ENCODE results near the gene ZNF488. TPM values are rescaled to one million over a fixed set of nuclear protein-coding genes. Genes with fewer than 3 reads are reported as not detected.

ZNF488 gene
- total RNA-seq, 6 experiments from 2014 or later: 0.05 to 0.07 (median 0.07) TPM; not detected in 3

DNA sequence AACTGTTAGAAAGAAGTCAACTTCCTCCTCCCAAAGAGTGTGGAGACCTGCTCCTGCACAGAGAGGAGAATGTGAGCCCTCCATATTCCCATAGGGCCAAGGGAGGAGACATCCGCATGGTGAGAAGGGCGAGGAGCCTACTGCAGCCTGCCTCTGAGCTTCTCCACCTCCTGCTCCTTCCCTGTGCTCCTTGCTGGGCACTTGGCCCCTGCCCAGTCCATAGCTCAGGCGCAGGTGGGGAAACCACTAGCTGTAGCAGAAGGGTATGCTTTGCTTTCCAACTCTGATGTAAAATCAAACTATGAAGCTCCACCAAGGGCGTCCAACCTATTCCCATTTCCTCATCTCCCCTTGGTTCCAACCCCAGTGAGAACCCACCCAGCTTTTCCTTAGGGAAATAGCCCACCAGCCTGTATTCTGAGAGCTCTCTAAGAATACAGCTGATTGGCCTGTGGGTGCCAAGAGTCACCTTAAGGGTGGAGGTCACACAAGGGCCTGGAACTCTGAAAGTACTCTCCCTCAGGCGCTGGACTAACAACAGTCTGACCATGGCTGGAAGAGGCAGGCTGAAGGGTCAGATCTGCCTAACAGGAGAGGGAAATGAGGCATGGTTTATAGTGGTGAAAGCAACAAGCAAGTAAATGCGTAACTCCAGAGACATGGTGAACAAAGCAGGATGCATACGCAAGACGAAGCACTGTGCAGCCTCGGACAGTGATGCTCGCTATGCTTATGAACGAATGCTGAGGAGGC, 13.9 kb downstream of the ZNF488 start:
- H3K4me3 Mint-ChIP-seq: no peak overlapping the region
- peaks cover 53% of the 10 kb centered on the region for H3K27me3 Mint-ChIP-seq (ENCODE audit: insufficient read depth)
- H3K27ac Mint-ChIP-seq: no peak overlapping the region

DNA sequence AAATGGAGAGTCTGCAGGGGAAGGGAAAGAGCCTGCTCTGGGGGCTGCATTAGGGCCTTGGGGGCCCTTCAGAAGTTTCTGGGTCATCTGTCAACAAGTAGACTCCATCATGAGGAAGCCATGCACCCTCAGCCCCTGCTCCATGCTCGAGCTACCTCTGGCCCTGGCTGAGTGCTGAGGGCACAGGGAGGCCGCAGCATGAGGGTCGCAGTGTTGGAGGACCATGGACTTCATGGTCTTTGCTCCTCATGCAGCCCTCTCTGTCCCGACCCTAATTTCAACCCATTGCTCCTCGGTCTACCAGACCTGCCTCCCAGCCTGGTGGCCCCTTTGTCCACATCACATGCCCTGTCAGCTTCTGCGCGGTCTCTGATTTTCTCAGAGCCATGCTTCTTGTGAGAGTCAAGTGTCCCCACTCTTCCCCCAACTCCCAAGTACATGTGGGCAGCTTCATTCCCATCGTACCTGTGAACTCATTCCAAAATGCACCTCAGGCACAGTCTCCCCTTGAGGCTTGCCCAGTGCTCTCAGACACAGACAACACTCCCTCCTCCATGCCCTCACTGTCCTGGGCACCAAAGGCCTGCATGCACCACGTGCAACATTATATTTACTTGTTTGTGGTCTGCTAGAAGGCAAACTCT, 14.7 kb downstream of the ZNF488 start:
- Mint-ChIP-seq H3K4me1 (ENCODE audit: low read depth) (no peaks in the 10 kb centered on the region), H3K9me3 (no peaks in the 10 kb centered on the region), H3K27me3 (ENCODE audit: insufficient read depth) (peaks cover 56% of the 10 kb centered on the region), H3K36me3 (ENCODE audit: low read depth) (no peaks in the 10 kb centered on the region), H3K27ac (no peak overlapping the region), H3K4me3 (no peak overlapping the region)
- TF ChIP-seq, protein P1, sequence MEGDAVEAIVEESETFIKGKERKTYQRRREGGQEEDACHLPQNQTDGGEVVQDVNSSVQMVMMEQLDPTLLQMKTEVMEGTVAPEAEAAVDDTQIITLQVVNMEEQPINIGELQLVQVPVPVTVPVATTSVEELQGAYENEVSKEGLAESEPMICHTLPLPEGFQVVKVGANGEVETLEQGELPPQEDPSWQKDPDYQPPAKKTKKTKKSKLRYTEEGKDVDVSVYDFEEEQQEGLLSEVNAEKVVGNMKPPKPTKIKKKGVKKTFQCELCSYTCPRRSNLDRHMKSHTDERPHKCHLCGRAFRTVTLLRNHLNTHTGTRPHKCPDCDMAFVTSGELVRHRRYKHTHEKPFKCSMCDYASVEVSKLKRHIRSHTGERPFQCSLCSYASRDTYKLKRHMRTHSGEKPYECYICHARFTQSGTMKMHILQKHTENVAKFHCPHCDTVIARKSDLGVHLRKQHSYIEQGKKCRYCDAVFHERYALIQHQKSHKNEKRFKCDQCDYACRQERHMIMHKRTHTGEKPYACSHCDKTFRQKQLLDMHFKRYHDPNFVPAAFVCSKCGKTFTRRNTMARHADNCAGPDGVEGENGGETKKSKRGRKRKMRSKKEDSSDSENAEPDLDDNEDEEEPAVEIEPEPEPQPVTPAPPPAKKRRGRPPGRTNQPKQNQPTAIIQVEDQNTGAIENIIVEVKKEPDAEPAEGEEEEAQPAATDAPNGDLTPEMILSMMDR (IDR thresholded peaks at IDR 0.05): no peak
- no peak for DNase-seq

More for the DNA sequence above, 13.9 kb downstream of the ZNF488 start:
- no peaks in the 10 kb centered on the region for H3K36me3 Mint-ChIP-seq (ENCODE audit: low read depth)
- TF ChIP-seq, protein P1 (IDR thresholded peaks at IDR 0.05): no peak
- no peaks in the 10 kb centered on the region for H3K4me1 Mint-ChIP-seq (ENCODE audit: low read depth)
- no peak for DNase-seq
- H3K9me3 Mint-ChIP-seq: no peaks in the 10 kb centered on the region

DNA sequence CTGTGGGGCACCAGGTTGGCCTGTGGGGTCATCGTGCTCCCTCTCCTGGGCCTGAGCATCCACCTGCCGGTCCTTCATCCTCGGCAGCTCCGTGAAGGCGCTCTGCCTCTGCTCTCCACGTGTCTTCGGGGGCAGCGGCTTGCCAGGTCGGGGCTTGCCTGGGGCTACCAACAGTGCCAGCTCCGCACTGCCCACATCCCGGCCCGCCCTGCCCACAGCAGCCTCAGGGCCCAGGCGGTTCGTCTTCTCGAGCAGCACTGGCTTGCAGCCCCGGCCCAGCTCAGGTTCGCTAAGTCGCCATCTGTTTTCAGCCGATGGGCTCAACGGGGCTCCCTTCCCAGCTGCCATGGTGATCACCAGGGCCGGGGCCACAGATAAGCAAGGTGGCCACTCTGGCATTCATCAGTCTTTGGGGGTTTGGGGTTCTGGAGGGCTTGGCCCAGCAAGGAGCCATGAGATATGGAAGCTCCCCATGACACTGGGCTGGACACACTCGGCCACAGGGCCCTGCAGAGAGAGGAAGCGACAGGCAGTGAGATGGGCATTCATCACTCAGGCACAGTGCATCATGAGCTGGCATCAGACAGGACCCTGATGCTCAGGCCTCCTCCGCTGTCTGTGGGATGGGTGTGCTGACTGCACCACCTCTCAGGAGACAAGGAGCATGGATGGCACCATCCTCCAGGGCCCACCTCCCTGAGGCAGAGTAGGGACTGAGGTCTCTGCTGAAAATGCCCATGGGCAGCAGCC, 15.5 kb downstream of the ZNF488 start:
- no peaks in the 10 kb centered on the region for H3K4me1 Mint-ChIP-seq (ENCODE audit: low read depth)
- TF ChIP-seq, protein P1 (IDR thresholded peaks at IDR 0.05): no peak
- H3K36me3 Mint-ChIP-seq (ENCODE audit: low read depth): no peaks in the 10 kb centered on the region
- peaks cover 53% of the 10 kb centered on the region for H3K27me3 Mint-ChIP-seq (ENCODE audit: insufficient read depth)
- no peak overlapping the region for H3K4me3 Mint-ChIP-seq
- DNase-seq: no peak
- no peaks in the 10 kb centered on the region for H3K9me3 Mint-ChIP-seq
- no peak overlapping the region for H3K27ac Mint-ChIP-seq

DNA sequence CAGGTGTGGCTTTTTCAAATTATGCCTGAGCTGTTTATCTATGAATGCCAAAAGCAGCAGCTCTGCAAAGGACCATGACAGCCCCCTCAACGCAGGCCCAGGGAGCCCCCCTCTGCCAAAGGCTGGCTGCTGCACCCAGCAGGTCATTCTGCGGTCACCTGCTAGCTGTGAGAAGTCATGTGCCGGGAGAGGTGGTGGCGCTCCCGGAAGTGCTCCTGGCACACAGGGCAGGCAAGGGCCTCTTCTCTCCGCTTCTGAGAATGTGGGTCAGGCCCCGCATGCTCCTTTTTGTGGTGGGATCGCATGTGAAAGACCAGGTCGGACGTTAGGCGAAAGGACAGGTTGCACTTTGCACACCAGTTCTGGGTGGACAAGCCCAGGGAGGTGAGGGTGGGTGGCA, 16.4 kb downstream of the ZNF488 start:
- peaks cover 45% of the 10 kb centered on the region for H3K27me3 Mint-ChIP-seq (ENCODE audit: insufficient read depth)
- no peak overlapping the region for H3K27ac Mint-ChIP-seq
- no peak for DNase-seq
- H3K4me3 Mint-ChIP-seq: no peak overlapping the region
- no peaks in the 10 kb centered on the region for H3K9me3 Mint-ChIP-seq
- TF ChIP-seq, protein P1 (IDR thresholded peaks at IDR 0.05): no peak
- H3K36me3 Mint-ChIP-seq (ENCODE audit: low read depth): no peaks in the 10 kb centered on the region
- no peaks in the 10 kb centered on the region for H3K4me1 Mint-ChIP-seq (ENCODE audit: low read depth)

DNA sequence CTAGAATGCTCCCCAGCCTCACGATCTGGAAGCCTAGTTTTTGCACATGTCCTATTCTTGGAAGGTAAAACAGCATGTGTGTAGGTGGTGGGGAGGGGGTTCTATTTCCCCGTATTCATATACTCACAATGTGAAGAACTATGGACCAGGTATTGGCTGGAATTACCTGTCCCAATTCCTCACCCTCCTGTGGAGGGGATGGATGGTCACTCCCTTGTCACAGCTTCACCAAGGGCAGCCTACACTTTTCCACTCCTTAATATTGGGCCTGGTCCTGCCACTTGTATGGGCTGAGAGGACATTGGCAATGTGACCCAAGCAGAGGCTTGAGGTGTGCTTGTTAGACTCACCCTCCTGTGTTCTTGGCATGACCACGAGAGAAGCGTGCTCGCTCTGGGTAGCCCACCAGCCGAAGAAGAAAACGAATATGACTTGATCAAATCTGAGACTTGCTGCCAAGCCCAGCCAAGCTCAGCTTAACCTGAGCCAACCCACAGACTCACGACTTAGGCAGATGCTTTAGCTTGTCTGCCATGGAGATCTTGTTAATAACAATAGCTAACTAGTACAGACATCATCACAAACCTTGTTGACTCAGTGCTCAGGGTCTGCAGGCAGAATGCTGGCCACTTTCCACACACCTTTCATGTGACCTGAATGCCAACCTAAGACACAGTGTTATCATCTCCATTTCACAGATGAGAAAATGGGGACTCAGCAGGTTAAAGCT, 17.2 kb downstream of the ZNF488 start:
- Mint-ChIP-seq H3K27ac (no peak overlapping the region), H3K4me1 (ENCODE audit: low read depth) (no peaks in the 10 kb centered on the region), H3K27me3 (ENCODE audit: insufficient read depth) (peaks cover 42% of the 10 kb centered on the region), H3K36me3 (ENCODE audit: low read depth) (no peaks in the 10 kb centered on the region), H3K4me3 (no peak overlapping the region), H3K9me3 (no peaks in the 10 kb centered on the region)
- TF ChIP-seq, protein P1 (IDR thresholded peaks at IDR 0.05): no peak
- no peak for DNase-seq
